ENCODE data around the gene BTD.

The BTD gene

GRCh38 chr3:15673536-15673935 lies 72.0 kb downstream of the BTD start:
- DNase-seq = no peak

GRCh38 chr3:15676259-15676658 lies 74.7 kb downstream of the BTD start:
- DNase-seq = no peak

- no peak for DNase-seq
Measured at GRCh38 chr3:15679306-15679705, 77.8 kb downstream of the BTD start.

GRCh38 chr3:15681668-15682067 lies 80.1 kb downstream of the BTD start:
- DNase-seq = no peak

- DNase-seq = no peak
Measured at GRCh38 chr3:15682561-15683185, 81.1 kb downstream of the BTD start.

- no peak for DNase-seq
Measured at GRCh38 chr3:15683253-15683652, 81.7 kb downstream of the BTD start.

- DNase-seq = no peak
Measured at GRCh38 chr3:15685927-15686326, 84.4 kb downstream of the BTD start.

- no peak for DNase-seq
Measured at GRCh38 chr3:15690230-15690629, 88.7 kb downstream of the BTD start.

- no peak for DNase-seq
Measured at GRCh38 chr3:15690748-15691147, 89.2 kb downstream of the BTD start.

GRCh38 chr3:15693355-15693754 lies 91.8 kb downstream of the BTD start:
- no peak for DNase-seq

- no peak for DNase-seq
Measured at GRCh38 chr3:15694628-15695027, 93.1 kb downstream of the BTD start.

Measured in NCI-H2107 (cell line).